Mammary epithelial cell (primary cell): ENCODE results near the gene NBEAL2.
"Not testable (repeated sequence)": the region's sequence is repeated elsewhere in the genome, so short reads cannot be mapped to it uniquely, and the experiment has no call there.

Experiments used
- EZH2 ChIP-seq: IDR thresholded peaks from 2 replicates; pipeline ENCODE4 v1.6.1; 2012; ENCODE audit warnings: low read length, inconsistent platforms, borderline replicate concordance
- TF ChIP-seq, protein P1 (sequence below), 2 donors: IDR thresholded peaks in 1 of 2; conservative IDR thresholded peaks in 1 of 2; 2 replicates each; pipeline ENCODE4 v1.5.1; 2011 to 2012; ENCODE audit warnings: inconsistent platforms in 2 of 2, low read length in 2 of 2, mild to moderate bottlenecking in 2 of 2, control low read depth in 1 of 2, low read depth in 1 of 2; ENCODE audit not compliant: insufficient read depth in 1 of 2; ENCODE audit errors: extremely low read depth in 1 of 2

DNA sequence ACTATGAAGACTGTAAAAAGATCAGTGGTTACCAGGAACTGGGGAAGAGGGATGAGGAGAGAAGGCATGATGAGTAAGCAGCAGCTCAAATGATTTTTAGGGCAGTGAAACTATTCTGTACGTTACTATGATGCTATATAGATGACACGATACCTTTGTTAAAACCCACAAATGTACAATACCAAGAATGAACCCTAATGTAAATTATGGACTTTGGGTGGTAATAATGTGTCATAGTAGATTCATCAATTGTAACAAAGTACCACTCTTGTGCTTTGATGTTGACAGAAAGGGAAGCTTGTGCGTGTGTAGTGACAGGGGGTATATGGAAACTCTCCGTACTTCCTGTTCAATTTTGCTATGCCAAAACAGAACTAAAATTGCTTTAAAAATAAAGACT, 51.6 kb downstream of the NBEAL2 start:
- TF ChIP-seq, protein P1, sequence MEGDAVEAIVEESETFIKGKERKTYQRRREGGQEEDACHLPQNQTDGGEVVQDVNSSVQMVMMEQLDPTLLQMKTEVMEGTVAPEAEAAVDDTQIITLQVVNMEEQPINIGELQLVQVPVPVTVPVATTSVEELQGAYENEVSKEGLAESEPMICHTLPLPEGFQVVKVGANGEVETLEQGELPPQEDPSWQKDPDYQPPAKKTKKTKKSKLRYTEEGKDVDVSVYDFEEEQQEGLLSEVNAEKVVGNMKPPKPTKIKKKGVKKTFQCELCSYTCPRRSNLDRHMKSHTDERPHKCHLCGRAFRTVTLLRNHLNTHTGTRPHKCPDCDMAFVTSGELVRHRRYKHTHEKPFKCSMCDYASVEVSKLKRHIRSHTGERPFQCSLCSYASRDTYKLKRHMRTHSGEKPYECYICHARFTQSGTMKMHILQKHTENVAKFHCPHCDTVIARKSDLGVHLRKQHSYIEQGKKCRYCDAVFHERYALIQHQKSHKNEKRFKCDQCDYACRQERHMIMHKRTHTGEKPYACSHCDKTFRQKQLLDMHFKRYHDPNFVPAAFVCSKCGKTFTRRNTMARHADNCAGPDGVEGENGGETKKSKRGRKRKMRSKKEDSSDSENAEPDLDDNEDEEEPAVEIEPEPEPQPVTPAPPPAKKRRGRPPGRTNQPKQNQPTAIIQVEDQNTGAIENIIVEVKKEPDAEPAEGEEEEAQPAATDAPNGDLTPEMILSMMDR (conservative IDR thresholded peaks at IDR 0.05 in 1 of 2, IDR thresholded peaks at IDR 0.05 in 1 of 2; ENCODE audit: extremely low read depth in 1 of 2, insufficient read depth in 1 of 2, low read depth in 1 of 2, low read length in 2 of 2) = not testable (repeated sequence)
- not testable (repeated sequence) for TF ChIP-seq EZH2
